HEK293 (cell line): Measurements from ENCODE around the gene NRG2.
A peak's percentile ranks its signal among the peaks of the same experiment; 100 is the strongest.

ENCODE experiments used
- TCF7L2 ChIP-seq: IDR thresholded peaks from 2 replicates; pipeline ENCODE4 v1.6.1; 2011; ENCODE audit warnings: low read depth, mild to moderate bottlenecking, inconsistent platforms, low read length, moderate library complexity, borderline replicate concordance
- TF ChIP-seq, protein P1 (sequence below): fragments of 450-650 bp; formaldehyde crosslinking; IDR thresholded peaks from 2 replicates; pipeline ENCODE4 v1.5.1; 2016; ENCODE audit warnings: missing biosample characterization, missing genetic modification characterization

DNA sequence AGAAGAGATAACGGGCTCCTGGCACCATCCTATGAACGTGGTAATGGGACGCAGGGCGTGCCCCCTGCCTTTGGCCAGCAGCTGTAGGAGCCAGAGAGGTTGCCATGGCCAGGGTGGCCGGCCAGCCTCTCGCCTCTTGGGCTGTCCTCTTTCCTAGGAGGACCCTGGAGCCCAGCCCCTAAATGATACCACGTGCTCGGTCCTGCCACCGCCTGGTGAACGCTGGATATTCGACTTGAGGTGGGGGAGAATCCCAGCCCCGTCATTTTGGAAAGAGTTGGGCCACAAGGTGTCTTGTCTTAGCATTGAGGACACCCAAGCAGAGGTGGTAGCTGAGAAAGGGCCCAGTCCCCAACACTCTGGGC is 391 bp upstream of the NRG2 start:
- TF ChIP-seq TCF7L2 = no peak
- TF ChIP-seq, protein P1, sequence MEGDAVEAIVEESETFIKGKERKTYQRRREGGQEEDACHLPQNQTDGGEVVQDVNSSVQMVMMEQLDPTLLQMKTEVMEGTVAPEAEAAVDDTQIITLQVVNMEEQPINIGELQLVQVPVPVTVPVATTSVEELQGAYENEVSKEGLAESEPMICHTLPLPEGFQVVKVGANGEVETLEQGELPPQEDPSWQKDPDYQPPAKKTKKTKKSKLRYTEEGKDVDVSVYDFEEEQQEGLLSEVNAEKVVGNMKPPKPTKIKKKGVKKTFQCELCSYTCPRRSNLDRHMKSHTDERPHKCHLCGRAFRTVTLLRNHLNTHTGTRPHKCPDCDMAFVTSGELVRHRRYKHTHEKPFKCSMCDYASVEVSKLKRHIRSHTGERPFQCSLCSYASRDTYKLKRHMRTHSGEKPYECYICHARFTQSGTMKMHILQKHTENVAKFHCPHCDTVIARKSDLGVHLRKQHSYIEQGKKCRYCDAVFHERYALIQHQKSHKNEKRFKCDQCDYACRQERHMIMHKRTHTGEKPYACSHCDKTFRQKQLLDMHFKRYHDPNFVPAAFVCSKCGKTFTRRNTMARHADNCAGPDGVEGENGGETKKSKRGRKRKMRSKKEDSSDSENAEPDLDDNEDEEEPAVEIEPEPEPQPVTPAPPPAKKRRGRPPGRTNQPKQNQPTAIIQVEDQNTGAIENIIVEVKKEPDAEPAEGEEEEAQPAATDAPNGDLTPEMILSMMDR (tag by site-specific recombination) = peak; percentile 46; the same call in 1 of the 2 replicates
